ENCODE results near the gene MUC15. TPM values are rescaled to one million over a fixed set of nuclear protein-coding genes. Genes with fewer than 3 reads are reported as not detected.

Gene MUC15
- total and polyA plus RNA-seq, 2 experiments from 2014 or later, result not detected

- TF ChIP-seq ZNF462 (CRISPR knock-in tag; IDR thresholded peaks at IDR 0.05), result no peak
Measured at GRCh38 chr11:26613759-26614158, 41.7 kb upstream of the MUC15 start (continued).

- Mint-ChIP-seq H3K4me1 (no peaks in the 10 kb centered on the region), H3K27me3 (ENCODE audit: insufficient read depth, low read depth, poor library complexity) (peaks cover 3% of the 10 kb centered on the region), H3K27ac (no peak overlapping the region), H3K9me3 (peaks cover 15% of the 10 kb centered on the region; the same call in 1 of the 3 replicates), H3K4me3 (no peak overlapping the region), H3K36me3 (ENCODE audit: low read depth) (peaks cover 3% of the 10 kb centered on the region; the same call in 2 of the 3 replicates)
- Histone ChIP-seq H3K79me2 (replicated peaks; ENCODE audit: insufficient read depth) (no peaks in the 10 kb centered on the region), H4K20me1 (replicated peaks; ENCODE audit: insufficient read depth) (no peaks in the 10 kb centered on the region), H3K9me2 (ENCODE audit: insufficient read depth) (no peaks in the 10 kb centered on the region), H3K4me1 (ENCODE audit: insufficient read depth) (no peaks in the 10 kb centered on the region), H3K27ac (ENCODE audit: low read depth) (no peak overlapping the region), H3F3A (replicated peaks; ENCODE audit: low read depth) (no peaks in the 10 kb centered on the region), H3K27me3 (ENCODE audit: insufficient read depth) (no peaks in the 10 kb centered on the region), H2AFZ (no peak overlapping the region), H3K36me3 (ENCODE audit: insufficient read depth) (no peaks in the 10 kb centered on the region), H3K4me3 (no peak overlapping the region), H3K4me2 (no peak overlapping the region)
- DNase-seq (ENCODE audit: low spot score), result no peak
- ATAC-seq, result no peak; the same call in 2 of the 3 replicates
- TF ChIP-seq POLR2AphosphoS5 (IDR thresholded peaks at IDR 0.05; ENCODE audit: low read depth), result no peak
- no peak for TF ChIP-seq CTCF (conservative IDR thresholded peaks at IDR 0.05; ENCODE audit: low read depth in 2 of 2)
- TF ChIP-seq ZNF462 (CRISPR knock-in tag; IDR thresholded peaks at IDR 0.05), result no peak
- no peak for TF ChIP-seq ZNF331 (CRISPR knock-in tag; IDR thresholded peaks at IDR 0.05; ENCODE audit: low read depth)
- no peak for TF ChIP-seq NANOG (IDR thresholded peaks at IDR 0.05; ENCODE audit: borderline replicate concordance)
Measured at GRCh38 chr11:26608507-26609146, 36.6 kb upstream of the MUC15 start.

All from GM23338 (cell line).